Panc1 (cell line): ENCODE results near the gene ITSN2. TPM values are rescaled to one million over a fixed set of nuclear protein-coding genes. Genes with fewer than 3 reads are reported as not detected.

Experiments used
- ATAC-seq: fragments of 200-7000 bp; cut with Tn5 transposase; 2 replicates; pipeline ENCODE4 v1.9.1; 2020; ENCODE audit warnings: mild to moderate bottlenecking, moderate library complexity
- BruUV-seq: library from RNA; stranded (reverse); fragments of 400-500 nt; replicated peaks from 2 replicates; lab custom pipeline; 2021; lab: Mats Ljungman, UMichigan
- CTCF ChIA-PET: fragments of 300-600 bp; sonication (Branson Sonifier 250); formaldehyde crosslinking; loops from one replicate; lab custom pipeline; 2022; ENCODE audit warnings: antibody characterized with exemption; lab: Charles Lee
- POLR2A ChIA-PET: fragments of 300-600 bp; sonication (Branson Sonifier 250); formaldehyde crosslinking; loops from one replicate; lab custom pipeline; 2022; ENCODE audit warnings: antibody characterized with exemption; lab: Charles Lee
- DNase-seq: peaks from one replicate; pipeline ENCODE4 v3.0.0-alpha.2; 2010; ENCODE audit warnings: low read depth, low spot score
- H3K27ac ChIP-seq: 2 replicates; pipeline ENCODE4 v1.5.1; 2011; ENCODE audit warnings: mild to moderate bottlenecking, low read length, inconsistent platforms
- H3K27me3 ChIP-seq: fragments of 200-500 bp; sonication (Bioruptor generic); 2 replicates; pipeline ENCODE4 v1.6.0; 2014; ENCODE audit warnings: low read length, inconsistent platforms; ENCODE audit not compliant: control insufficient read depth, insufficient read depth
- H3K36me3 ChIP-seq: fragments of 200-500 bp; sonication (Bioruptor generic); 2 replicates; pipeline ENCODE4 v1.5.1; 2014; ENCODE audit warnings: inconsistent platforms, mild to moderate bottlenecking, low read length, moderate library complexity; ENCODE audit not compliant: control insufficient read depth, insufficient read depth
- H3K4me1 ChIP-seq: 2 replicates; pipeline ENCODE4 v1.5.1; 2011; ENCODE audit warnings: inconsistent platforms, mild to moderate bottlenecking, low read length, moderate library complexity; ENCODE audit not compliant: control insufficient read depth, insufficient read depth
- H3K4me3 ChIP-seq, 2 experiments: 2 replicates each; pipeline ENCODE4 v1.5.1; 2011 to 2012; ENCODE audit warnings: low read depth in 2 of 2, low read length in 2 of 2, mild to moderate bottlenecking in 2 of 2, inconsistent platforms in 1 of 2, moderate library complexity in 1 of 2
- H3K9me3 ChIP-seq: fragments of 200-500 bp; sonication (Bioruptor generic); 2 replicates; pipeline ENCODE4 v1.5.1; 2014; ENCODE audit warnings: low read depth, mild to moderate bottlenecking, inconsistent platforms, low read length, moderate library complexity; ENCODE audit not compliant: control insufficient read depth, insufficient read depth
- POLR2AphosphoS5 ChIP-seq: IDR thresholded peaks from 2 replicates; pipeline ENCODE4 v1.6.1; 2012; ENCODE audit warnings: mild to moderate bottlenecking, low read depth, low read length, moderate library complexity
- SIN3A ChIP-seq: IDR thresholded peaks from 2 replicates; pipeline ENCODE4 v1.6.1; 2012; ENCODE audit warnings: low read depth, mild to moderate bottlenecking, low read length, moderate library complexity, borderline replicate concordance; ENCODE audit not compliant: insufficient read depth
- TCF7L2 ChIP-seq: IDR thresholded peaks from 2 replicates; pipeline ENCODE4 v1.6.1; 2011; ENCODE audit warnings: mild to moderate bottlenecking, low read depth, low read length, inconsistent platforms
- in situ Hi-C: cut with HindIII; loops from 2 replicates; pipeline ENCODE4 v1.10.0; 2016; ENCODE audit warnings: low sequenced_read_pairs, low pct_unique_long_range_greater_than_20kb
- intact Hi-C: fragments of 100-400 bp; cut with micrococcal nuclease; formaldehyde crosslinking; loops from one replicate; pipeline ENCODE4 v1.10.0; 2022; ENCODE audit not compliant: unreplicated experiment
- total RNA-seq: library from RNA; stranded (reverse); gene quantifications from one replicate; pipeline ENCODE4 v1.2.1, GENCODE V29; 2021; ENCODE audit not compliant: unreplicated experiment
- TF ChIP-seq, protein P1 (sequence below): fragments of 450-650 bp; IDR thresholded peaks from 2 replicates; pipeline ENCODE4 v1.5.1; 2017; ENCODE audit warnings: mild to moderate bottlenecking
- TF ChIP-seq, protein P2 (sequence below), 2 experiments: IDR thresholded peaks; 2 replicates each; pipeline ENCODE4 v1.6.1; 2011 to 2012; ENCODE audit warnings: low read depth in 2 of 2, control low read depth in 1 of 2, low read length in 1 of 2, mild to moderate bottlenecking in 1 of 2, moderate library complexity in 1 of 2; ENCODE audit not compliant: insufficient read depth in 1 of 2

The ITSN2 gene
- total RNA-seq, 1 experiment from 2014 or later = 57.7 TPM

DNA sequence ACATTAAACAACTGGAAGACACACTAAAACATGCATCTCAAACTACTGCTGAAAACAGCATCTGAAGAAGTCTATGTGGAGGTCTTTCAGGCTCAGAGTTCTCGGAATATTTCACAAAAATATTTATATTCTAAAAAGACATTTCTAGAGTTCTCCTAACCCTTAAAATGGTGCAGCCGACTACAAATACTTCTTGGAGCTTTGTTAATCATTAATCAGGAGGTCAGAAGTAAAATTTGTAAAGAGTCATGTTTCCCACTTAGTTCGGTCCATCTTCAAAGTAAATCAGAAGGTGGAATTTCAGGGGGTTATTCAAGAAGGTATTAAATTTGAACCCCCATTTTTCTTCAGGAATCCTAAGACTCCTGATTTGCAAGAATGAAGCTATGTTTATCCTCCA, 112.7 kb downstream of the ITSN2 start:
- BruUV-seq = no TSS peak
- no peak for ATAC-seq
- CTCF ChIA-PET = no interaction called here
- intact Hi-C loops (no loop called here), in situ Hi-C loops (no loop called here)
- Histone ChIP-seq H3K36me3 (peaks cover 24% of the 10 kb centered on the region; the same call in 1 of the 2 replicates), H3K27me3 (no peaks in the 10 kb centered on the region), H3K27ac (no peak overlapping the region), H3K4me3 (no peak overlapping the region), H3K9me3 (no peaks in the 10 kb centered on the region), H3K4me1 (no peaks in the 10 kb centered on the region)
- POLR2A ChIA-PET = no interaction called here
- no peak for DNase-seq
- no peak for TF ChIP-seq POLR2AphosphoS5
- TF ChIP-seq, protein P1, sequence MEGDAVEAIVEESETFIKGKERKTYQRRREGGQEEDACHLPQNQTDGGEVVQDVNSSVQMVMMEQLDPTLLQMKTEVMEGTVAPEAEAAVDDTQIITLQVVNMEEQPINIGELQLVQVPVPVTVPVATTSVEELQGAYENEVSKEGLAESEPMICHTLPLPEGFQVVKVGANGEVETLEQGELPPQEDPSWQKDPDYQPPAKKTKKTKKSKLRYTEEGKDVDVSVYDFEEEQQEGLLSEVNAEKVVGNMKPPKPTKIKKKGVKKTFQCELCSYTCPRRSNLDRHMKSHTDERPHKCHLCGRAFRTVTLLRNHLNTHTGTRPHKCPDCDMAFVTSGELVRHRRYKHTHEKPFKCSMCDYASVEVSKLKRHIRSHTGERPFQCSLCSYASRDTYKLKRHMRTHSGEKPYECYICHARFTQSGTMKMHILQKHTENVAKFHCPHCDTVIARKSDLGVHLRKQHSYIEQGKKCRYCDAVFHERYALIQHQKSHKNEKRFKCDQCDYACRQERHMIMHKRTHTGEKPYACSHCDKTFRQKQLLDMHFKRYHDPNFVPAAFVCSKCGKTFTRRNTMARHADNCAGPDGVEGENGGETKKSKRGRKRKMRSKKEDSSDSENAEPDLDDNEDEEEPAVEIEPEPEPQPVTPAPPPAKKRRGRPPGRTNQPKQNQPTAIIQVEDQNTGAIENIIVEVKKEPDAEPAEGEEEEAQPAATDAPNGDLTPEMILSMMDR = no peak
- TF ChIP-seq, protein P2, sequence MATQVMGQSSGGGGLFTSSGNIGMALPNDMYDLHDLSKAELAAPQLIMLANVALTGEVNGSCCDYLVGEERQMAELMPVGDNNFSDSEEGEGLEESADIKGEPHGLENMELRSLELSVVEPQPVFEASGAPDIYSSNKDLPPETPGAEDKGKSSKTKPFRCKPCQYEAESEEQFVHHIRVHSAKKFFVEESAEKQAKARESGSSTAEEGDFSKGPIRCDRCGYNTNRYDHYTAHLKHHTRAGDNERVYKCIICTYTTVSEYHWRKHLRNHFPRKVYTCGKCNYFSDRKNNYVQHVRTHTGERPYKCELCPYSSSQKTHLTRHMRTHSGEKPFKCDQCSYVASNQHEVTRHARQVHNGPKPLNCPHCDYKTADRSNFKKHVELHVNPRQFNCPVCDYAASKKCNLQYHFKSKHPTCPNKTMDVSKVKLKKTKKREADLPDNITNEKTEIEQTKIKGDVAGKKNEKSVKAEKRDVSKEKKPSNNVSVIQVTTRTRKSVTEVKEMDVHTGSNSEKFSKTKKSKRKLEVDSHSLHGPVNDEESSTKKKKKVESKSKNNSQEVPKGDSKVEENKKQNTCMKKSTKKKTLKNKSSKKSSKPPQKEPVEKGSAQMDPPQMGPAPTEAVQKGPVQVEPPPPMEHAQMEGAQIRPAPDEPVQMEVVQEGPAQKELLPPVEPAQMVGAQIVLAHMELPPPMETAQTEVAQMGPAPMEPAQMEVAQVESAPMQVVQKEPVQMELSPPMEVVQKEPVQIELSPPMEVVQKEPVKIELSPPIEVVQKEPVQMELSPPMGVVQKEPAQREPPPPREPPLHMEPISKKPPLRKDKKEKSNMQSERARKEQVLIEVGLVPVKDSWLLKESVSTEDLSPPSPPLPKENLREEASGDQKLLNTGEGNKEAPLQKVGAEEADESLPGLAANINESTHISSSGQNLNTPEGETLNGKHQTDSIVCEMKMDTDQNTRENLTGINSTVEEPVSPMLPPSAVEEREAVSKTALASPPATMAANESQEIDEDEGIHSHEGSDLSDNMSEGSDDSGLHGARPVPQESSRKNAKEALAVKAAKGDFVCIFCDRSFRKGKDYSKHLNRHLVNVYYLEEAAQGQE (IDR thresholded peaks at IDR 0.05; ENCODE audit: insufficient read depth in 1 of 2, low read depth in 2 of 2, low read length in 1 of 2) = no peak
- no peak for TF ChIP-seq TCF7L2
- TF ChIP-seq SIN3A = no peak

- no peak overlapping the region for H3K27ac ChIP-seq
- H3K9me3 ChIP-seq = no peaks in the 10 kb centered on the region
- H3K4me3 ChIP-seq = no peak overlapping the region
- POLR2A ChIA-PET = interaction anchor here (1.0 kb wide), 1 partner anchor 9 kb away, joined by 3 read pairs; no protein-coding TSS in a partner anchor
- DNase-seq = no peak
- in situ Hi-C loops = no loop called here
- intact Hi-C loops = no loop called here
- peaks cover 22% of the 10 kb centered on the region; the same call in 1 of the 2 replicates for H3K36me3 ChIP-seq
- no TSS peak for BruUV-seq
- no peaks in the 10 kb centered on the region for H3K27me3 ChIP-seq
- TF ChIP-seq TCF7L2 (no peak), SIN3A (no peak), POLR2AphosphoS5 (no peak)
- TF ChIP-seq, protein P2 (IDR thresholded peaks at IDR 0.05; ENCODE audit: insufficient read depth in 1 of 2, low read depth in 2 of 2, low read length in 1 of 2) = no peak
- TF ChIP-seq, protein P1 = no peak
- CTCF ChIA-PET = no interaction called here
- ATAC-seq = no peak
- H3K4me1 ChIP-seq = no peaks in the 10 kb centered on the region
These were observed 113.2 kb downstream of the ITSN2 start for GRCh38 chr2:24247164-24247563.
